K562 (cell line): ENCODE measurements around the gene CDC5L. TPM values are rescaled to one million over a fixed set of nuclear protein-coding genes. Genes with fewer than 3 reads are reported as not detected.

Experiments used
- AFF4 ChIP-seq: sonication (generic); formaldehyde crosslinking; IDR thresholded peaks from 2 replicates; pipeline ENCODE4 v1.8.0; 2023; ENCODE audit warnings: mild to moderate bottlenecking, missing genetic modification reagents
- ARID4B ChIP-seq: sonication (generic); formaldehyde crosslinking; IDR thresholded peaks from 2 replicates; pipeline ENCODE4 v1.8.0; 2022; ENCODE audit warnings: mild to moderate bottlenecking, missing genetic modification reagents
- BCOR ChIP-seq: fragments of 450-650 bp; IDR thresholded peaks from 2 replicates; pipeline ENCODE4 v1.6.1; 2016
- CREBBP ChIP-seq: IDR thresholded peaks from one replicate; pipeline ENCODE4 v1.6.1; 2012; ENCODE audit warnings: low read depth, mild to moderate bottlenecking, control low read depth, inconsistent platforms, low read length
- FOSL1 ChIP-seq: fragments of 200-800 bp; sonication (Bioruptor generic); conservative IDR thresholded peaks from 2 replicates; pipeline ENCODE4 v1.6.1; 2016; ENCODE audit warnings: missing genetic modification characterization, missing compliant biosample characterization
- MEF2A ChIP-seq: IDR thresholded peaks from 2 replicates; pipeline ENCODE4 v1.6.1; 2011; ENCODE audit warnings: low read depth, mild to moderate bottlenecking, low read length, moderate library complexity; ENCODE audit not compliant: control insufficient read depth
- MTA1 ChIP-seq: fragments of 450-650 bp; IDR thresholded peaks from 2 replicates; pipeline ENCODE4 v1.6.1; 2017; ENCODE audit warnings: borderline replicate concordance
- NFYB ChIP-seq: IDR thresholded peaks from 2 replicates; pipeline ENCODE4 v1.6.1; 2011; ENCODE audit warnings: mild to moderate bottlenecking, moderate library complexity; ENCODE audit not compliant: insufficient read length; ENCODE audit errors: extremely low read depth
- NONO ChIP-seq, 2 experiments: fragments of 200-400 bp in 1 of 2; fragments of 450-650 bp in 1 of 2; formaldehyde crosslinking in 1 of 2; IDR thresholded peaks; 2 replicates each; pipeline ENCODE4 v1.6.1; 2017; ENCODE audit warnings: low read depth in 2 of 2, mild to moderate bottlenecking in 2 of 2, moderate library complexity in 2 of 2, low read length in 1 of 2
- RFX5 ChIP-seq: IDR thresholded peaks from 2 replicates; pipeline ENCODE4 v1.6.1; 2011; ENCODE audit warnings: low read depth, mild to moderate bottlenecking, improper control_type of control experiment, low read length
- SMAD1 ChIP-seq: fragments of 150-350 bp; IDR thresholded peaks from 2 replicates; pipeline ENCODE4 v1.6.1; 2014; ENCODE audit warnings: low read length, low read depth; ENCODE audit not compliant: partially characterized antibody
- TSC22D4 ChIP-seq: fragments of 450-650 bp; IDR thresholded peaks from 2 replicates; pipeline ENCODE4 v1.6.1; 2016; ENCODE audit warnings: missing genetic modification characterization, missing biosample characterization, control low read depth
- ZNF444 ChIP-seq: fragments of 250-450 bp; sonication (Bioruptor Pico); IDR thresholded peaks from 2 replicates; pipeline ENCODE4 v1.4.0; 2020; ENCODE audit warnings: mild to moderate bottlenecking, moderate library complexity
- ZNF507 ChIP-seq: conservative IDR thresholded peaks from 2 replicates; pipeline ENCODE4 v1.6.1; 2017; ENCODE audit warnings: missing genetic modification characterization, missing compliant biosample characterization
- ZNF75A ChIP-seq: fragments of 450-650 bp; formaldehyde crosslinking; IDR thresholded peaks from 2 replicates; pipeline ENCODE4 v1.4.0; 2020; ENCODE audit warnings: mild to moderate bottlenecking
- ZZZ3 ChIP-seq: fragments of 450-650 bp; IDR thresholded peaks from 2 replicates; pipeline ENCODE4 v1.6.1; 2016; ENCODE audit warnings: antibody characterized with exemption, mild to moderate bottlenecking, moderate library complexity
- polyA plus RNA-seq, 8 experiments: library from polyadenylated mRNA; depleted of rRNA in 4 of 8; stranded (reverse) in 5 of 8; unstranded in 3 of 8; fragments of >200 nt; fragmentation: Nextera tagmentation in 2 of 8; fragmentation: Illumina TruSeq in 1 of 8; extraction: Ambion mirVana in 2 of 8; extraction: Trizol in 1 of 8; gene quantifications; 2 replicates each; pipeline versions ENCODE4 v1.2.1 to v1.2.3, GENCODE V29; 2011 to 2014; ENCODE audit warnings: inconsistent platforms in 1 of 8, missing spikeins in 1 of 8
- total RNA-seq, 7 experiments: library from RNA; depleted of rRNA in 6 of 7; stranded (reverse); fragments of >200 nt in 6 of 7; fragmentation: Illumina TruSeq in 2 of 7; extraction: Trizol in 2 of 7; gene quantifications; 2 replicates each; pipeline versions ENCODE4 v1.2.1 to v1.2.3, GENCODE V29; 2011 to 2021; ENCODE audit warnings: low replicate concordance in 1 of 7
- TF ChIP-seq, protein P1 (sequence below): sonication (generic); formaldehyde crosslinking; IDR thresholded peaks from 2 replicates; pipeline ENCODE4 v1.8.0; 2023; ENCODE audit warnings: mild to moderate bottlenecking, missing genetic modification reagents
- TF ChIP-seq, protein P2 (sequence below): fragments of 250-450 bp; sonication (Bioruptor Pico); IDR thresholded peaks from 2 replicates; pipeline ENCODE4 v1.8.0; 2021; ENCODE audit warnings: moderate library complexity, mild to moderate bottlenecking, inconsistent platforms

Gene CDC5L
- total and polyA plus RNA-seq, 9 of the 15 experiments (the other 6 are each of a cell fraction or from before 2014, with no cell fraction given) = 22.3 to 44.2 (median 30.8) TPM

GRCh38 chr6:44456966-44457292 lies 69.4 kb downstream of the CDC5L start (continued):
- peak; percentile 46; the same call in 1 of the 2 replicates for TF ChIP-seq FOSL1
- no peak for TF ChIP-seq NONO (IDR thresholded peaks at IDR 0.05; ENCODE audit: low read depth in 2 of 2, low read length in 1 of 2)
- no peak for TF ChIP-seq NFYB
- no peak for TF ChIP-seq SMAD1
- no peak for TF ChIP-seq ZNF444
- no peak for TF ChIP-seq CREBBP
- TF ChIP-seq, protein P1, sequence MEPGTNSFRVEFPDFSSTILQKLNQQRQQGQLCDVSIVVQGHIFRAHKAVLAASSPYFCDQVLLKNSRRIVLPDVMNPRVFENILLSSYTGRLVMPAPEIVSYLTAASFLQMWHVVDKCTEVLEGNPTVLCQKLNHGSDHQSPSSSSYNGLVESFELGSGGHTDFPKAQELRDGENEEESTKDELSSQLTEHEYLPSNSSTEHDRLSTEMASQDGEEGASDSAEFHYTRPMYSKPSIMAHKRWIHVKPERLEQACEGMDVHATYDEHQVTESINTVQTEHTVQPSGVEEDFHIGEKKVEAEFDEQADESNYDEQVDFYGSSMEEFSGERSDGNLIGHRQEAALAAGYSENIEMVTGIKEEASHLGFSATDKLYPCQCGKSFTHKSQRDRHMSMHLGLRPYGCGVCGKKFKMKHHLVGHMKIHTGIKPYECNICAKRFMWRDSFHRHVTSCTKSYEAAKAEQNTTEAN (CRISPR knock-in tag) = no peak
- TF ChIP-seq BCOR = 0 out of 2 replicates have a peak, but pooled peaks have one; percentile 17
- TF ChIP-seq RFX5 = no peak
- TF ChIP-seq ZNF507 = no peak
- no peak for TF ChIP-seq ZZZ3
- no peak for TF ChIP-seq ARID4B (CRISPR knock-in tag)
- TF ChIP-seq, protein P2, sequence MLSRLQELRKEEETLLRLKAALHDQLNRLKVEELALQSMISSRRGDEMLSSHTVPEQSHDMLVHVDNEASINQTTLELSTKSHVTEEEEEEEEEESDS = no peak
- no peak for TF ChIP-seq TSC22D4 (tag)
- 0 out of 2 replicates have a peak, but pooled peaks have one; percentile 15 for TF ChIP-seq MTA1
- no peak for TF ChIP-seq MEF2A
- no peak for TF ChIP-seq AFF4
- no peak for TF ChIP-seq ZNF75A
